K562 (cell line): ENCODE results near the gene GANAB. TPM values are rescaled to one million over a fixed set of nuclear protein-coding genes. Genes with fewer than 3 reads are reported as not detected.
A peak's percentile ranks its signal among the peaks of the same experiment; 100 is the strongest.

Source experiments
- ARID1B ChIP-seq: fragments of 450-650 bp; IDR thresholded peaks from 2 replicates; pipeline ENCODE4 v1.6.1; 2016; ENCODE audit warnings: antibody characterized with exemption, mild to moderate bottlenecking, inconsistent platforms
- CHCHD3 ChIP-seq: fragments of 250-450 bp; sonication (Bioruptor Pico); IDR thresholded peaks from 2 replicates; pipeline ENCODE4 v2.1.2; 2022; ENCODE audit warnings: mild to moderate bottlenecking
- EP400 ChIP-seq: fragments of 450-650 bp; IDR thresholded peaks from 2 replicates; pipeline ENCODE4 v1.6.1; 2017; ENCODE audit warnings: antibody characterized with exemption, mild to moderate bottlenecking, moderate library complexity
- FIP1L1 ChIP-seq: fragments of 200-400 bp; formaldehyde crosslinking; IDR thresholded peaks from 2 replicates; pipeline ENCODE4 v1.6.1; 2018; ENCODE audit warnings: mild to moderate bottlenecking, low read depth, low read length; ENCODE audit not compliant: poor library complexity, severe bottlenecking
- HIVEP1 ChIP-seq: fragments of 250-450 bp; sonication (Bioruptor Pico); IDR thresholded peaks from 2 replicates; pipeline ENCODE4 v1.4.0; 2020; ENCODE audit warnings: mild to moderate bottlenecking
- OTX1 ChIP-seq: fragments of 450-650 bp; formaldehyde crosslinking; IDR thresholded peaks from 2 replicates; pipeline ENCODE4 v1.4.0; 2022; ENCODE audit warnings: mild to moderate bottlenecking
- PHF8 ChIP-seq: fragments of 200-600 bp; sonication (generic); IDR thresholded peaks from 2 replicates; pipeline ENCODE4 v1.6.1; 2012; ENCODE audit warnings: mixed run types, mild to moderate bottlenecking, inconsistent platforms, low read length, moderate library complexity, borderline replicate concordance
- PTRF ChIP-seq: fragments of 450-650 bp; IDR thresholded peaks from 2 replicates; pipeline ENCODE4 v1.6.1; 2016; ENCODE audit warnings: mild to moderate bottlenecking, missing genetic modification characterization, missing compliant biosample characterization
- TAF1 ChIP-seq: IDR thresholded peaks from 2 replicates; pipeline ENCODE4 v1.6.1; 2011; ENCODE audit warnings: mild to moderate bottlenecking, low read length, moderate library complexity; ENCODE audit not compliant: insufficient read depth, control insufficient read depth, severe bottlenecking; ENCODE audit errors: extremely low read depth
- TRIM24 ChIP-seq, 2 experiments: fragments of 450-650 bp; IDR thresholded peaks; 2 replicates each; pipeline ENCODE4 v1.6.1; 2016
- YY1 ChIP-seq, 3 experiments: IDR thresholded peaks; 2 replicates each; pipeline ENCODE4 v1.6.1; 2011; ENCODE audit warnings: low read length in 2 of 3, mild to moderate bottlenecking in 2 of 3, moderate library complexity in 2 of 3, borderline replicate concordance in 1 of 3, control low read depth in 1 of 3, low read depth in 1 of 3; ENCODE audit not compliant: insufficient read depth in 3 of 3, insufficient replicate concordance in 2 of 3, control insufficient read depth in 1 of 3, insufficient read length in 1 of 3; ENCODE audit errors: extremely low read depth in 1 of 3
- ZNF583 ChIP-seq: fragments of 250-450 bp; sonication (Bioruptor Pico); IDR thresholded peaks from 2 replicates; pipeline ENCODE4 v1.4.0; 2020
- ZNF785 ChIP-seq: fragments of 250-450 bp; sonication (Bioruptor Pico); IDR thresholded peaks from 2 replicates; pipeline ENCODE4 v1.4.0; 2020; ENCODE audit warnings: mild to moderate bottlenecking
- polyA plus RNA-seq, 8 experiments: library from polyadenylated mRNA; depleted of rRNA in 4 of 8; stranded (reverse) in 5 of 8; unstranded in 3 of 8; fragments of >200 nt; fragmentation: Nextera tagmentation in 2 of 8; fragmentation: Illumina TruSeq in 1 of 8; extraction: Ambion mirVana in 2 of 8; extraction: Trizol in 1 of 8; gene quantifications; 2 replicates each; pipeline versions ENCODE4 v1.2.1 to v1.2.3, GENCODE V29; 2011 to 2014; ENCODE audit warnings: inconsistent platforms in 1 of 8, missing spikeins in 1 of 8
- total RNA-seq, 7 experiments: library from RNA; depleted of rRNA in 6 of 7; stranded (reverse); fragments of >200 nt in 6 of 7; fragmentation: Illumina TruSeq in 2 of 7; extraction: Trizol in 2 of 7; gene quantifications; 2 replicates each; pipeline versions ENCODE4 v1.2.1 to v1.2.3, GENCODE V29; 2011 to 2021; ENCODE audit warnings: low replicate concordance in 1 of 7
- TF ChIP-seq, protein P1 (sequence below): sonication (generic); formaldehyde crosslinking; IDR thresholded peaks from 2 replicates; pipeline ENCODE4 v1.4.0; 2020; ENCODE audit warnings: mild to moderate bottlenecking, missing genetic modification reagents
- TF ChIP-seq, protein P2 (sequence below): sonication (generic); formaldehyde crosslinking; IDR thresholded peaks from 2 replicates; pipeline ENCODE4 v1.8.1; 2023; ENCODE audit warnings: mild to moderate bottlenecking, missing genetic modification reagents
- TF ChIP-seq, protein P3 (sequence below), 2 experiments: IDR thresholded peaks; 2 replicates each; pipeline ENCODE4 v1.6.1; 2011; ENCODE audit warnings: borderline replicate concordance in 1 of 2, control low read depth in 1 of 2, low read depth in 1 of 2, low read length in 1 of 2, mild to moderate bottlenecking in 1 of 2, mixed read lengths in 1 of 2, moderate library complexity in 1 of 2; ENCODE audit not compliant: insufficient read depth in 1 of 2, insufficient read length in 1 of 2, poor library complexity in 1 of 2, severe bottlenecking in 1 of 2; ENCODE audit errors: extremely low read depth in 1 of 2
- TF ChIP-seq, protein P4 (sequence below): fragments of 250-450 bp; sonication (Bioruptor Pico); IDR thresholded peaks from 2 replicates; pipeline ENCODE4 v1.5.0; 2021

GANAB gene
- total and polyA plus RNA-seq, 9 of the 15 experiments (the other 6 are each of a cell fraction or from before 2014, with no cell fraction given), result 6.5 to 284 (median 161) TPM

DNA sequence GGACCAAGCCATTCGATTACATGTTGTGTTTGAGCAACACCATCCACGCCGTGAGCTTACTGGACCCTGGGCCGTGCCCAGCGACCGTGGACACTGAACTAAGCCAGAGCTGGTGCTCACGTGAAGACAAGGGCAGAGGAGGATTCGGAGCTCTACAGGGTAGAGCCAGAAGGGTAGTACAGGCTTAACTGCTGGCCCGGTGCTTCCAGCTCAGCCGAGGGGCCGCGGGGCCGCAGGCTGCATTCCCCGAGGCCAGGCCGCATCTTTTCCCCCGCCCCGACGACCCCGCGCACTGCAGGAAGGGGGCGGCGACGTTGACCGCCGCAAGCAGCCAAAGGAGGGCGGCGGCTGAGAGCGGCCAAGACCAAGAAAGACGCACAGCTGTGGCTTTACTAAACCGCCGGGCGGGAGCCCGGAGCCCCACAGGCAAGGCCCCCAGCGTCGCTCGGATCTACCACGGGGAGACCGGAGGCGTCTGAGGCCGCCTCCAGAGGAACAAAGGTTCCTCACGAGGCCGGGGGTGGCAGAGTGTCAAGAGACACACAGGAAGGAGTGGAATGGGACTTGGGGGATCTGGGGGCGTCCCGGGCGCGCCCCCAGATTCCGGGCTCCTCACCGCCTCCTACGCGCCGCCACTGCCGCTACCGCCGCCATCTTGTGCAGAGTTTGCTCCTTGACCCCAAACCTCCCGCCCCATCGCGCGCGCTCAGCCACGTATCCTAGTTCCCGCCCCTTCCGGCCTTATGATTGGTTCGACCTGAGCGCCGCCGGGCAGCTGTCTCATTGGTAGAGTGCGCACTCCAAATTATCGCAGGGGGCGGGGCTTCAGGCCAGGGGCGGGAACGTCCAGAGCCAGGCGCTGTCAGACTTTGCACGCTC is at the start of gene GANAB (continued):
- TF ChIP-seq, protein P1, sequence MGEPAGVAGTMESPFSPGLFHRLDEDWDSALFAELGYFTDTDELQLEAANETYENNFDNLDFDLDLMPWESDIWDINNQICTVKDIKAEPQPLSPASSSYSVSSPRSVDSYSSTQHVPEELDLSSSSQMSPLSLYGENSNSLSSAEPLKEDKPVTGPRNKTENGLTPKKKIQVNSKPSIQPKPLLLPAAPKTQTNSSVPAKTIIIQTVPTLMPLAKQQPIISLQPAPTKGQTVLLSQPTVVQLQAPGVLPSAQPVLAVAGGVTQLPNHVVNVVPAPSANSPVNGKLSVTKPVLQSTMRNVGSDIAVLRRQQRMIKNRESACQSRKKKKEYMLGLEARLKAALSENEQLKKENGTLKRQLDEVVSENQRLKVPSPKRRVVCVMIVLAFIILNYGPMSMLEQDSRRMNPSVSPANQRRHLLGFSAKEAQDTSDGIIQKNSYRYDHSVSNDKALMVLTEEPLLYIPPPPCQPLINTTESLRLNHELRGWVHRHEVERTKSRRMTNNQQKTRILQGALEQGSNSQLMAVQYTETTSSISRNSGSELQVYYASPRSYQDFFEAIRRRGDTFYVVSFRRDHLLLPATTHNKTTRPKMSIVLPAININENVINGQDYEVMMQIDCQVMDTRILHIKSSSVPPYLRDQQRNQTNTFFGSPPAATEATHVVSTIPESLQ (CRISPR knock-in tag), result no peak
- TF ChIP-seq EP400, result peak; percentile 88
- TF ChIP-seq OTX1 (CRISPR knock-in tag), result peak; percentile 51; the same call in 1 of the 2 replicates
- peak; percentile 53 for TF ChIP-seq FIP1L1
- TF ChIP-seq ARID1B, result 0 out of 2 replicates have a peak, but pooled peaks have one; percentile 18
- 0 out of 2 replicates have a peak, but pooled peaks have one; percentile 53 for TF ChIP-seq ZNF583 (CRISPR knock-in tag)
- TF ChIP-seq TAF1, result peak; percentile 97
- TF ChIP-seq, protein P2, sequence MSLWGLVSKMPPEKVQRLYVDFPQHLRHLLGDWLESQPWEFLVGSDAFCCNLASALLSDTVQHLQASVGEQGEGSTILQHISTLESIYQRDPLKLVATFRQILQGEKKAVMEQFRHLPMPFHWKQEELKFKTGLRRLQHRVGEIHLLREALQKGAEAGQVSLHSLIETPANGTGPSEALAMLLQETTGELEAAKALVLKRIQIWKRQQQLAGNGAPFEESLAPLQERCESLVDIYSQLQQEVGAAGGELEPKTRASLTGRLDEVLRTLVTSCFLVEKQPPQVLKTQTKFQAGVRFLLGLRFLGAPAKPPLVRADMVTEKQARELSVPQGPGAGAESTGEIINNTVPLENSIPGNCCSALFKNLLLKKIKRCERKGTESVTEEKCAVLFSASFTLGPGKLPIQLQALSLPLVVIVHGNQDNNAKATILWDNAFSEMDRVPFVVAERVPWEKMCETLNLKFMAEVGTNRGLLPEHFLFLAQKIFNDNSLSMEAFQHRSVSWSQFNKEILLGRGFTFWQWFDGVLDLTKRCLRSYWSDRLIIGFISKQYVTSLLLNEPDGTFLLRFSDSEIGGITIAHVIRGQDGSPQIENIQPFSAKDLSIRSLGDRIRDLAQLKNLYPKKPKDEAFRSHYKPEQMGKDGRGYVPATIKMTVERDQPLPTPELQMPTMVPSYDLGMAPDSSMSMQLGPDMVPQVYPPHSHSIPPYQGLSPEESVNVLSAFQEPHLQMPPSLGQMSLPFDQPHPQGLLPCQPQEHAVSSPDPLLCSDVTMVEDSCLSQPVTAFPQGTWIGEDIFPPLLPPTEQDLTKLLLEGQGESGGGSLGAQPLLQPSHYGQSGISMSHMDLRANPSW (CRISPR knock-in tag), result no peak
- TF ChIP-seq, protein P3, sequence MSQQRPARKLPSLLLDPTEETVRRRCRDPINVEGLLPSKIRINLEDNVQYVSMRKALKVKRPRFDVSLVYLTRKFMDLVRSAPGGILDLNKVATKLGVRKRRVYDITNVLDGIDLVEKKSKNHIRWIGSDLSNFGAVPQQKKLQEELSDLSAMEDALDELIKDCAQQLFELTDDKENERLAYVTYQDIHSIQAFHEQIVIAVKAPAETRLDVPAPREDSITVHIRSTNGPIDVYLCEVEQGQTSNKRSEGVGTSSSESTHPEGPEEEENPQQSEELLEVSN (IDR thresholded peaks at IDR 0.05; ENCODE audit: borderline replicate concordance in 1 of 2, extremely low read depth in 1 of 2, insufficient read depth in 1 of 2, insufficient read length in 1 of 2, low read depth in 1 of 2, low read length in 1 of 2, poor library complexity in 1 of 2, severe bottlenecking in 1 of 2), result peak; percentile 11 to 80
- TF ChIP-seq HIVEP1, result 0 out of 2 replicates have a peak, but pooled peaks have one; percentile 24
- TF ChIP-seq PTRF (tag), result no peak
- TF ChIP-seq TRIM24 (IDR thresholded peaks at IDR 0.05), result no peak
- peak; percentile 55; the same call in 1 of the 2 replicates for TF ChIP-seq CHCHD3 (CRISPR knock-in tag)
- TF ChIP-seq, protein P4, sequence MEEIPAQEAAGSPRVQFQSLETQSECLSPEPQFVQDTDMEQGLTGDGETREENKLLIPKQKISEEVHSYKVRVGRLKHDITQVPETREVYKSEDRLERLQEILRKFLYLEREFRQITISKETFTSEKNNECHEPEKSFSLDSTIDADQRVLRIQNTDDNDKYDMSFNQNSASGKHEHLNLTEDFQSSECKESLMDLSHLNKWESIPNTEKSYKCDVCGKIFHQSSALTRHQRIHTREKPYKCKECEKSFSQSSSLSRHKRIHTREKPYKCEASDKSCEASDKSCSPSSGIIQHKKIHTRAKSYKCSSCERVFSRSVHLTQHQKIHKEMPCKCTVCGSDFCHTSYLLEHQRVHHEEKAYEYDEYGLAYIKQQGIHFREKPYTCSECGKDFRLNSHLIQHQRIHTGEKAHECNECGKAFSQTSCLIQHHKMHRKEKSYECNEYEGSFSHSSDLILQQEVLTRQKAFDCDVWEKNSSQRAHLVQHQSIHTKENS (CRISPR knock-in tag), result no peak
- TF ChIP-seq PHF8, result peak; percentile 84
- peak; percentile 93 to 98 (median 97) for TF ChIP-seq YY1 (IDR thresholded peaks at IDR 0.05; ENCODE audit: borderline replicate concordance in 1 of 3, control insufficient read depth in 1 of 3, extremely low read depth in 1 of 3, insufficient read depth in 3 of 3, insufficient read length in 1 of 3, insufficient replicate concordance in 2 of 3, low read depth in 1 of 3, low read length in 2 of 3)
- no peak for TF ChIP-seq ZNF785
